IMR-90 (cell line): Measurements from ENCODE around the gene EPHB1. TPM values are rescaled to one million over a fixed set of nuclear protein-coding genes. Genes with fewer than 3 reads are reported as not detected.

ENCODE experiments used
- ATAC-seq: fragments of 200-7000 bp; cut with Tn5 transposase; 2 replicates; pipeline ENCODE4 v1.9.1; 2020; ENCODE audit warnings: low read depth, mild to moderate bottlenecking, moderate library complexity
- BruUV-seq: library from RNA; stranded (reverse); fragments of 400-500 nt; replicated peaks from 2 replicates; lab custom pipeline; 2021; lab: Mats Ljungman, UMichigan
- CTCF ChIA-PET: fragments of 300-600 bp; formaldehyde crosslinking; extraction: SDS; loops from one replicate; lab custom pipeline; 2021; ENCODE audit warnings: antibody characterized with exemption; lab: Yijun Ruan, JAX
- POLR2A ChIA-PET: fragments of 300-600 bp; sonication (Branson Sonifier 250); formaldehyde crosslinking; loops from one replicate; lab custom pipeline; 2022; ENCODE audit warnings: antibody characterized with exemption; ENCODE audit not compliant: unreplicated experiment; lab: Charles Lee
- DNase-seq: peaks from one replicate; pipeline ENCODE4 v3.0.0; 2013
- H2AFZ ChIP-seq: replicated peaks from 2 replicates; pipeline ENCODE3; 2013; ENCODE audit warnings: low read length, mild to moderate bottlenecking; ENCODE audit not compliant: poor library complexity
- H2AK5ac ChIP-seq: 2 replicates; pipeline ENCODE4 v1.6.1; 2013; ENCODE audit warnings: low read depth, low read length, inconsistent platforms
- H2AK9ac ChIP-seq: replicated peaks from 2 replicates; pipeline ENCODE3; 2013; ENCODE audit warnings: mild to moderate bottlenecking, low read depth, low read length, moderate library complexity; ENCODE audit not compliant: poor library complexity
- H2BK120ac ChIP-seq: 2 replicates; pipeline ENCODE4 v1.6.1; 2013; ENCODE audit warnings: low read depth, low read length, inconsistent platforms
- H2BK15ac ChIP-seq: 3 replicates; pipeline ENCODE4 v1.6.1; 2013; ENCODE audit warnings: low read depth, low read length, inconsistent platforms
- H2BK20ac ChIP-seq: 2 replicates; pipeline ENCODE4 v1.6.1; 2013; ENCODE audit warnings: low read depth, mild to moderate bottlenecking, inconsistent platforms, low read length, moderate library complexity
- H2BK5ac ChIP-seq: 2 replicates; pipeline ENCODE4 v1.6.1; 2013; ENCODE audit warnings: mild to moderate bottlenecking, low read depth, low read length, inconsistent platforms; ENCODE audit not compliant: poor library complexity, severe bottlenecking
- H3K14ac ChIP-seq: replicated peaks from 2 replicates; pipeline ENCODE4 v1.6.1; 2013; ENCODE audit warnings: low read depth, low read length, inconsistent platforms
- H3K18ac ChIP-seq: 2 replicates; pipeline ENCODE4 v1.6.1; 2013; ENCODE audit warnings: low read depth, low read length, control low read depth
- H3K23ac ChIP-seq: 2 replicates; pipeline ENCODE4 v1.6.1; 2013; ENCODE audit warnings: low read depth, low read length, inconsistent platforms
- H3K27ac ChIP-seq: 2 replicates; pipeline ENCODE4 v1.5.1; 2013; ENCODE audit warnings: mild to moderate bottlenecking, control low read depth, low read length; ENCODE audit not compliant: insufficient read depth
- H3K27me3 ChIP-seq: 2 replicates; pipeline ENCODE4 v1.6.1; 2013; ENCODE audit warnings: low read length; ENCODE audit not compliant: control insufficient read depth, insufficient read depth
- H3K36me3 ChIP-seq: 2 replicates; pipeline ENCODE4 v1.6.1; 2013; ENCODE audit warnings: low read length, mixed read lengths; ENCODE audit not compliant: control insufficient read depth, insufficient read depth
- H3K4ac ChIP-seq: 2 replicates; pipeline ENCODE4 v1.6.1; 2013; ENCODE audit warnings: low read depth, low read length, inconsistent platforms
- H3K4me1 ChIP-seq: 2 replicates; pipeline ENCODE4 v1.6.1; 2013; ENCODE audit warnings: low read length, mixed read lengths; ENCODE audit not compliant: control insufficient read depth, insufficient read depth
- H3K4me2 ChIP-seq: 2 replicates; pipeline ENCODE4 v1.6.1; 2013; ENCODE audit warnings: low read depth, mild to moderate bottlenecking, control low read depth, low read length, moderate library complexity
- H3K4me3 ChIP-seq: 2 replicates; pipeline ENCODE4 v1.5.1; 2013; ENCODE audit warnings: low read depth, mild to moderate bottlenecking, control low read depth, low read length, moderate library complexity; ENCODE audit not compliant: insufficient read depth
- H3K56ac ChIP-seq: 2 replicates; pipeline ENCODE4 v1.6.1; 2013; ENCODE audit warnings: low read length, inconsistent platforms; ENCODE audit not compliant: insufficient read depth; ENCODE audit errors: extremely low read depth
- H3K79me1 ChIP-seq, 2 experiments: 2 replicates each; pipeline ENCODE4 v1.6.1; 2013; ENCODE audit warnings: low read length in 2 of 2, inconsistent platforms in 1 of 2, low read depth in 1 of 2
- H3K9ac ChIP-seq: 2 replicates; pipeline ENCODE4 v1.6.1; 2013; ENCODE audit warnings: low read depth, low read length, control low read depth
- H3K9me1 ChIP-seq: 2 replicates; pipeline ENCODE4 v1.6.1; 2013; ENCODE audit warnings: low read length, inconsistent platforms; ENCODE audit not compliant: insufficient read depth
- H3K9me3 ChIP-seq: 2 replicates; pipeline ENCODE4 v1.6.1; 2013; ENCODE audit warnings: low read length; ENCODE audit not compliant: control insufficient read depth, insufficient read depth
- H4K20me1 ChIP-seq: 2 replicates; pipeline ENCODE4 v1.6.1; 2013; ENCODE audit warnings: low read length, inconsistent platforms; ENCODE audit not compliant: insufficient read depth
- H4K5ac ChIP-seq: 2 replicates; pipeline ENCODE4 v1.6.1; 2013; ENCODE audit warnings: mild to moderate bottlenecking, low read depth, low read length, control low read depth
- H4K8ac ChIP-seq, 2 experiments: 2 replicates each; pipeline ENCODE4 v1.6.1; 2013; ENCODE audit warnings: low read depth in 2 of 2, low read length in 2 of 2, control low read depth in 1 of 2, inconsistent platforms in 1 of 2
- H4K91ac ChIP-seq: 2 replicates; pipeline ENCODE4 v1.6.1; 2013; ENCODE audit warnings: low read depth, low read length, inconsistent platforms; ENCODE audit not compliant: insufficient read depth
- CEBPB ChIP-seq: IDR thresholded peaks from 2 replicates; pipeline ENCODE4 v1.6.1; 2012; ENCODE audit warnings: low read depth, low read length, improper control_type of control experiment
- ELK1 ChIP-seq: fragments of 150-350 bp; IDR thresholded peaks from 2 replicates; pipeline ENCODE4 v1.6.1; 2016; ENCODE audit warnings: low read depth, mild to moderate bottlenecking, low read length, moderate library complexity, borderline replicate concordance
- WGBS, 2 experiments: methylation state at CpG; one replicate each; pipeline versions ENCODE4 v1.1.5 to v1.1.7; 2013; ENCODE audit warnings: missing lambda C conversion rate in 2 of 2; ENCODE audit not compliant: insufficient read length in 1 of 2; ENCODE audit errors: extremely low coverage in 2 of 2; 5-methylcytosine and 5-hydroxymethylcytosine counted together
- dilution Hi-C: fragments of 300-500 bp; cut with HindIII; formaldehyde crosslinking; loops from one replicate; pipeline ENCODE4 v1.14.3; 2018; ENCODE audit warnings: low sequenced_read_pairs; ENCODE audit not compliant: unreplicated experiment
- in situ Hi-C: fragments of 300-500 bp; cut with MboI; formaldehyde crosslinking; loops from 3 replicates; pipeline ENCODE4 v1.14.3; 2019; ENCODE audit warnings: low sequenced_read_pairs, inconsistent platforms, mixed read lengths
- intact Hi-C: fragments of 100-400 bp; cut with micrococcal nuclease; formaldehyde crosslinking; loops from 2 replicates; pipeline ENCODE4 v1.10.0; 2022
- polyA plus RNA-seq, 3 experiments: library from polyadenylated mRNA; depleted of rRNA; stranded (reverse); fragments of >200 nt; gene quantifications; 2 replicates each; pipeline ENCODE4 v1.2.3, GENCODE V29; 2012; ENCODE audit warnings: low replicate concordance in 1 of 3
- total RNA-seq: library from RNA; depleted of rRNA; stranded (reverse); fragments of >200 nt; gene quantifications from 2 replicates; pipeline ENCODE4 v1.2.3, GENCODE V29; 2012

EPHB1 gene
- total and polyA plus RNA-seq, 2 of the 4 experiments (the other 2 are of a cell fraction) = 0.17 to 0.36 TPM

- H2BK120ac ChIP-seq = no peak overlapping the region
- H3K4me3 ChIP-seq = no peak overlapping the region
- H3K4me1 ChIP-seq = no peaks in the 10 kb centered on the region
- no peak overlapping the region for H2AK9ac ChIP-seq
- BruUV-seq = no TSS peak
- TF ChIP-seq CEBPB (0 out of 2 replicates have a peak, but pooled peaks have one; percentile 23), ELK1 (no peak)
- in situ Hi-C loops = no loop called here
- dilution Hi-C loops = no loop called here
- no peak overlapping the region for H3K23ac ChIP-seq
- no peak overlapping the region for H4K8ac ChIP-seq
- no peak overlapping the region for H2BK15ac ChIP-seq
- intact Hi-C loops = no loop called here
- no peak overlapping the region for H2AFZ ChIP-seq
- H3K4me2 ChIP-seq = no peak overlapping the region
- H4K91ac ChIP-seq = no peak overlapping the region
- no peaks in the 10 kb centered on the region for H4K20me1 ChIP-seq
- DNase-seq = no peak
- H3K9me3 ChIP-seq = peaks cover 3% of the 10 kb centered on the region
- H3K9ac ChIP-seq = no peak overlapping the region
- H3K36me3 ChIP-seq = no peaks in the 10 kb centered on the region
- H3K14ac ChIP-seq = no peak overlapping the region
- no peak overlapping the region for H4K5ac ChIP-seq
- H3K4ac ChIP-seq = no peak overlapping the region
- ChIA-PET CTCF (no interaction called here), POLR2A (no interaction called here)
- no peak overlapping the region for H3K27ac ChIP-seq
- no peak overlapping the region for H2BK5ac ChIP-seq
- H2BK20ac ChIP-seq = no peak overlapping the region
- H3K9me1 ChIP-seq = no peaks in the 10 kb centered on the region
- ATAC-seq = no peak
- no peaks in the 10 kb centered on the region for H3K27me3 ChIP-seq
- no peaks in the 10 kb centered on the region for H3K79me1 ChIP-seq
- WGBS, 2 experiments = no CpG with 5 or more reads among the region's 3 CpGs
- H3K18ac ChIP-seq = no peak overlapping the region
- H2AK5ac ChIP-seq = no peak overlapping the region
- H3K56ac ChIP-seq = no peak overlapping the region
These were observed 433.1 kb downstream of the EPHB1 start for GRCh38 chr3:135228201-135228600.
